ENCODE results near the gene HS6ST1.

- TF ChIP-seq EZH2 (IDR thresholded peaks at IDR 0.05; ENCODE audit: low read length, unreplicated experiment) (no peak), CTCF (conservative IDR thresholded peaks at IDR 0.05; ENCODE audit: low read depth, low read length) (no peak), EZH2phosphoT487 (IDR thresholded peaks at IDR 0.05; ENCODE audit: borderline replicate concordance, low read length) (no peak)
These were observed 6.8 kb downstream of the HS6ST1 start for GRCh38 chr2:128311755-128312341.

All from PC-3 (cell line).